HepG2 (cell line): ENCODE data around the gene VPS4A. TPM values are rescaled to one million over a fixed set of nuclear protein-coding genes. Genes with fewer than 3 reads are reported as not detected.

ENCODE experiments used
- ATAC-seq: fragments of 200-7000 bp; cut with Tn5 transposase; 3 replicates; pipeline ENCODE4 v1.9.1; 2020; ENCODE audit warnings: mild to moderate bottlenecking, moderate library complexity
- BruUV-seq: library from RNA; stranded (reverse); fragments of 400-500 nt; replicated peaks from 2 replicates; lab custom pipeline; 2021; lab: Mats Ljungman, UMichigan
- CTCF ChIA-PET: fragments of 300-600 bp; formaldehyde crosslinking; extraction: SDS; loops from one replicate; lab custom pipeline; 2021; ENCODE audit warnings: low total read pairs, inconsistent platforms, low intra/inter-chr PET ratio; lab: Yijun Ruan, JAX
- POLR2A ChIA-PET: fragments of 350-600 bp; sonication (Branson Sonifier 250); formaldehyde crosslinking; loops from one replicate; lab custom pipeline; 2020; ENCODE audit warnings: antibody characterized with exemption, inconsistent platforms; lab: Yijun Ruan, JAX
- DNase-seq: peaks from one replicate; pipeline ENCODE4 v3.0.0-alpha.2; 2015; ENCODE audit warnings: low spot score
- FAIRE-seq: peaks from 3 replicates; lab custom pipeline; 2011; peaks lifted over from hg19 to GRCh38; lab: Jason Lieb, UNC
- H2AFZ ChIP-seq: one replicate; pipeline ENCODE4 v1.6.1; 2011; ENCODE audit warnings: low read length, inconsistent platforms
- H3K27ac ChIP-seq: fragments of 300-600 bp; 3 replicates; pipeline ENCODE4 v1.8.0; 2011; ENCODE audit warnings: mixed run types, mild to moderate bottlenecking, mixed read lengths, low read length, inconsistent platforms; ENCODE audit not compliant: insufficient read depth; ENCODE audit errors: extremely low read length
- H3K27me3 ChIP-seq, 2 experiments: fragments of 200-600 bp in 1 of 2; 2 replicates in 1 of 2; 3 replicates in 1 of 2; pipeline versions ENCODE4 v1.6.0 to v1.8.0; 2011; ENCODE audit warnings: low read length in 2 of 2, mild to moderate bottlenecking in 2 of 2, moderate library complexity in 2 of 2, inconsistent platforms in 1 of 2; ENCODE audit not compliant: insufficient read depth in 2 of 2, control insufficient read depth in 1 of 2
- H3K36me3 ChIP-seq, 2 experiments: fragments of 200-600 bp in 1 of 2; replicated peaks in 1 of 2; 2 replicates in 1 of 2; 3 replicates in 1 of 2; pipeline versions ENCODE4 v1.5.1 to v1.8.0; 2011; ENCODE audit warnings: low read length in 2 of 2, inconsistent platforms in 1 of 2; ENCODE audit not compliant: insufficient read depth in 2 of 2, control insufficient read depth in 1 of 2
- H3K4me1 ChIP-seq: 2 replicates; pipeline ENCODE4 v1.5.1; 2012; ENCODE audit warnings: low read length, inconsistent platforms; ENCODE audit not compliant: insufficient read depth
- H3K4me2 ChIP-seq: 2 replicates; pipeline ENCODE4 v1.6.0; 2011; ENCODE audit warnings: low read depth, low read length, inconsistent platforms
- H3K4me3 ChIP-seq, 3 experiments: fragments of 200-600 bp in 1 of 3; sonication (generic), shearing (Covaris generic) in 1 of 3; replicated peaks in 1 of 3; 2 replicates each; pipeline ENCODE4 v1.5.1; 2011 to 2016; ENCODE audit warnings: low read length in 3 of 3, inconsistent platforms in 2 of 3, low read depth in 2 of 3, mild to moderate bottlenecking in 2 of 3, control low read depth in 1 of 3, mixed read lengths in 1 of 3; ENCODE audit not compliant: insufficient read depth in 1 of 3
- H3K79me2 ChIP-seq: one replicate; pipeline ENCODE4 v1.6.1; 2011; ENCODE audit warnings: low read length, inconsistent platforms; ENCODE audit not compliant: insufficient read depth
- H3K9ac ChIP-seq: 2 replicates; pipeline ENCODE4 v1.6.0; 2011; ENCODE audit warnings: mild to moderate bottlenecking, low read depth, low read length, inconsistent platforms; ENCODE audit not compliant: insufficient read depth
- H3K9me3 ChIP-seq: 2 replicates; pipeline ENCODE4 v1.5.1; 2012; ENCODE audit warnings: mild to moderate bottlenecking, low read length
- H4K20me1 ChIP-seq: 2 replicates; pipeline ENCODE4 v1.6.0; 2011; ENCODE audit warnings: inconsistent platforms, mild to moderate bottlenecking, low read length, moderate library complexity; ENCODE audit not compliant: insufficient read depth
- ADNP ChIP-seq: sonication (generic); formaldehyde crosslinking; IDR thresholded peaks from 2 replicates; pipeline ENCODE4 v1.4.0; 2020; ENCODE audit warnings: missing genetic modification reagents
- MTA1 ChIP-seq: sonication (generic); formaldehyde crosslinking; IDR thresholded peaks from 2 replicates; pipeline ENCODE4 v1.4.0; 2020; ENCODE audit warnings: missing genetic modification reagents, mild to moderate bottlenecking, borderline replicate concordance
- STAT6 ChIP-seq: sonication (generic); formaldehyde crosslinking; IDR thresholded peaks from 2 replicates; pipeline ENCODE4 v1.4.0; 2020; ENCODE audit warnings: missing genetic modification reagents, mild to moderate bottlenecking, borderline replicate concordance
- SYNCRIP ChIP-seq: fragments of 200-400 bp; formaldehyde crosslinking; IDR thresholded peaks from 2 replicates; pipeline ENCODE4 v1.6.1; 2018; ENCODE audit warnings: mild to moderate bottlenecking, low read depth, low read length; ENCODE audit not compliant: insufficient read depth
- TCF7 ChIP-seq: sonication (generic); IDR thresholded peaks from 2 replicates; pipeline ENCODE4 v1.6.1; 2016; ENCODE audit warnings: antibody characterized with exemption, low read depth
- ZXDC ChIP-seq: sonication (generic); formaldehyde crosslinking; IDR thresholded peaks from 2 replicates; pipeline ENCODE4 v1.5.0; 2020; ENCODE audit warnings: mild to moderate bottlenecking, missing genetic modification reagents
- WGBS: methylation state at CpG from one replicate; pipeline ENCODE4 v1.1.6; 2017; ENCODE audit warnings: low lambda C conversion rate; 5-methylcytosine and 5-hydroxymethylcytosine counted together
- in situ Hi-C: cut with HindIII; loops from 2 replicates; pipeline ENCODE4 v1.10.0; 2017; ENCODE audit warnings: low pct_unique_long_range_greater_than_20kb; ENCODE audit not compliant: extremely low pct_ligation_motif_present
- intact Hi-C: fragments of 100-400 bp; cut with micrococcal nuclease; formaldehyde crosslinking; loops from one replicate; pipeline ENCODE4 v1.10.0; 2022; ENCODE audit not compliant: unreplicated experiment
- polyA plus RNA-seq, 8 experiments: library from polyadenylated mRNA; depleted of rRNA in 3 of 8; stranded (reverse) in 7 of 8; unstranded in 1 of 8; fragments of >200 nt; fragmentation: Illumina TruSeq in 4 of 8; extraction: Trizol in 4 of 8; gene quantifications; 2 replicates each; pipeline versions ENCODE4 v1.2.1 to v1.2.3, GENCODE V29; 2011 to 2016; ENCODE audit warnings: low read depth in 4 of 8, missing spikeins in 1 of 8, mixed read lengths in 1 of 8; ENCODE audit not compliant: insufficient read depth in 1 of 8
- total RNA-seq, 5 experiments: library from RNA; depleted of rRNA; stranded (reverse); fragments of >200 nt; fragmentation: Illumina TruSeq; extraction: Trizol; gene quantifications; 2 replicates each; pipeline ENCODE4 v1.2.3, GENCODE V29; 2016; ENCODE audit warnings: low read depth in 1 of 5

Gene VPS4A
- total and polyA plus RNA-seq, 2 of the 13 experiments (the other 11 are each of a cell fraction or from before 2014, with no cell fraction given) = 13.2 to 27.9 TPM

- TF ChIP-seq ZXDC (CRISPR knock-in tag) (no peak), ADNP (CRISPR knock-in tag) (no peak), TCF7 (no peak), STAT6 (CRISPR knock-in tag) (no peak), MTA1 (CRISPR knock-in tag) (no peak)
Observed at GRCh38 chr16:69306031-69306430, 5.1 kb upstream of the VPS4A start (continued).

- intact Hi-C loops (no loop called here), in situ Hi-C loops (no loop called here)
- 76% methylated on average over 1 of the region's 1 CpG for whole genome bisulfite sequencing
- ATAC-seq (no peak), FAIRE-seq (no peak), DNase-seq (no peak)
- Histone ChIP-seq H3K9me3 (no peaks in the 10 kb centered on the region), H3K27ac (no peak overlapping the region), H2AFZ (no peak overlapping the region), H3K4me2 (no peak overlapping the region), H3K4me3 (no peak overlapping the region), H3K36me3 (peaks cover 2 to 4% of the 10 kb centered on the region in 2 experiments; a peak in 3 of 5 replicates), H3K79me2 (peaks cover 4% of the 10 kb centered on the region), H4K20me1 (0 out of 2 replicates have a peak, but pooled peaks cover 3% of the 10 kb centered on the region)
- CTCF ChIA-PET = no interaction called here
- POLR2A ChIA-PET = no interaction called here
- TF ChIP-seq SYNCRIP (no peak), TCF7 (peak; percentile 41; the same call in 1 of the 2 replicates)
- TF ChIP-seq, all 625 proteins: peak for 1
- no peaks in the 10 kb centered on the region for H3K27me3 ChIP-seq
- BruUV-seq = no TSS peak
- no peak overlapping the region for H3K9ac ChIP-seq
- peaks cover 9% of the 10 kb centered on the region for H3K4me1 ChIP-seq
Observed at GRCh38 chr16:69307091-69307490, 4.1 kb upstream of the VPS4A start.
